Adipocyte (in vitro differentiated cells): ENCODE measurements around the gene NTMT1.

Source experiments
- DNase-seq: peaks from one replicate; pipeline ENCODE4 v3.0.0-alpha.2; 2015; ENCODE audit warnings: low read depth
- H3K27me3 ChIP-seq: replicated peaks from 2 replicates; pipeline ENCODE4 v1.7.0; 2013; ENCODE audit warnings: mild to moderate bottlenecking, low read length, moderate library complexity; ENCODE audit not compliant: control insufficient read depth, insufficient read depth
- H3K36me3 ChIP-seq: 2 replicates; pipeline ENCODE4 v1.7.0; 2013; ENCODE audit warnings: low read length, mild to moderate bottlenecking, moderate library complexity; ENCODE audit not compliant: control insufficient read depth, insufficient read depth, severe bottlenecking
- H3K4me1 ChIP-seq: 2 replicates; pipeline ENCODE4 v1.7.0; 2013; ENCODE audit warnings: mild to moderate bottlenecking, low read length, moderate library complexity; ENCODE audit not compliant: control insufficient read depth, insufficient read depth
- H3K4me3 ChIP-seq: 2 replicates; pipeline ENCODE4 v1.7.0; 2013; ENCODE audit warnings: mild to moderate bottlenecking, low read length, moderate library complexity
- H3K9ac ChIP-seq: 2 replicates; pipeline ENCODE4 v1.7.0; 2013; ENCODE audit warnings: mild to moderate bottlenecking, low read length, moderate library complexity
- H3K9me3 ChIP-seq: 2 replicates; pipeline ENCODE4 v1.7.0; 2013; ENCODE audit warnings: mild to moderate bottlenecking, low read length, moderate library complexity; ENCODE audit not compliant: control insufficient read depth

Gene NTMT1

GRCh38 chr9:129674229-129674628 is 48.3 kb downstream of the NTMT1 start:
- Histone ChIP-seq H3K4me1 (peaks cover 27% of the 10 kb centered on the region), H3K9ac (no peak overlapping the region), H3K36me3 (no peaks in the 10 kb centered on the region), H3K9me3 (no peaks in the 10 kb centered on the region), H3K27me3 (no peaks in the 10 kb centered on the region), H3K4me3 (no peak overlapping the region)
- DNase-seq = no peak

- no peak overlapping the region for H3K4me3 ChIP-seq
- no peaks in the 10 kb centered on the region for H3K9me3 ChIP-seq
- no peaks in the 10 kb centered on the region for H3K36me3 ChIP-seq
- H3K27me3 ChIP-seq = no peaks in the 10 kb centered on the region
- peak; percentile 45 for DNase-seq
- peak overlapping the region; percentile 66 for H3K9ac ChIP-seq
- H3K4me1 ChIP-seq = peaks cover 27% of the 10 kb centered on the region
Measured at GRCh38 chr9:129675620-129676019, 49.7 kb downstream of the NTMT1 start.

- no peak overlapping the region for H3K4me3 ChIP-seq
- peak overlapping the region; percentile 66 for H3K9ac ChIP-seq
- no peaks in the 10 kb centered on the region for H3K27me3 ChIP-seq
Measured at GRCh38 chr9:129676287-129676686, 50.3 kb downstream of the NTMT1 start.

GRCh38 chr9:129676975-129677374 is 51.0 kb downstream of the NTMT1 start:
- H3K27me3 ChIP-seq = no peaks in the 10 kb centered on the region
- peak; percentile 92 for DNase-seq

More at GRCh38 chr9:129676287-129676686, 50.3 kb downstream of the NTMT1 start:
- Histone ChIP-seq H3K9me3 (no peaks in the 10 kb centered on the region), H3K4me1 (peaks cover 27% of the 10 kb centered on the region), H3K36me3 (no peaks in the 10 kb centered on the region)
- DNase-seq = no peak

GRCh38 chr9:129677456-129677855 is 51.5 kb downstream of the NTMT1 start:
- H3K9me3 ChIP-seq = no peaks in the 10 kb centered on the region
- no peak overlapping the region for H3K4me3 ChIP-seq
- no peaks in the 10 kb centered on the region for H3K27me3 ChIP-seq
- DNase-seq = peak; percentile 90
- H3K36me3 ChIP-seq = no peaks in the 10 kb centered on the region
- peaks cover 27% of the 10 kb centered on the region for H3K4me1 ChIP-seq
- H3K9ac ChIP-seq = peak overlapping the region; percentile 66

More at GRCh38 chr9:129676975-129677374, 51.0 kb downstream of the NTMT1 start:
- peak overlapping the region; percentile 66 for H3K9ac ChIP-seq
- peaks cover 27% of the 10 kb centered on the region for H3K4me1 ChIP-seq
- no peaks in the 10 kb centered on the region for H3K36me3 ChIP-seq
- H3K9me3 ChIP-seq = no peaks in the 10 kb centered on the region
- H3K4me3 ChIP-seq = no peak overlapping the region

GRCh38 chr9:129678844-129679243 is 52.9 kb downstream of the NTMT1 start:
- H3K4me1 ChIP-seq = peaks cover 27% of the 10 kb centered on the region

GRCh38 chr9:129679537-129679936 is 53.6 kb downstream of the NTMT1 start:
- peaks cover 27% of the 10 kb centered on the region for H3K4me1 ChIP-seq
- no peaks in the 10 kb centered on the region for H3K27me3 ChIP-seq
- no peak overlapping the region for H3K4me3 ChIP-seq
- no peaks in the 10 kb centered on the region for H3K36me3 ChIP-seq
- DNase-seq = no peak
- H3K9ac ChIP-seq = no peak overlapping the region
- no peaks in the 10 kb centered on the region for H3K9me3 ChIP-seq

More at GRCh38 chr9:129678844-129679243, 52.9 kb downstream of the NTMT1 start:
- Histone ChIP-seq H3K36me3 (no peaks in the 10 kb centered on the region), H3K9me3 (no peaks in the 10 kb centered on the region), H3K9ac (no peak overlapping the region), H3K4me3 (no peak overlapping the region), H3K27me3 (no peaks in the 10 kb centered on the region)
- no peak for DNase-seq

GRCh38 chr9:129681924-129682323 is 56.0 kb downstream of the NTMT1 start:
- Histone ChIP-seq H3K27me3 (no peaks in the 10 kb centered on the region), H3K36me3 (no peaks in the 10 kb centered on the region), H3K4me3 (no peak overlapping the region), H3K4me1 (peaks cover 13% of the 10 kb centered on the region), H3K9ac (no peak overlapping the region), H3K9me3 (no peaks in the 10 kb centered on the region)
- DNase-seq = no peak

- H3K27me3 ChIP-seq = no peaks in the 10 kb centered on the region
- peaks cover 8% of the 10 kb centered on the region for H3K4me1 ChIP-seq
- H3K4me3 ChIP-seq = no peak overlapping the region
- no peak overlapping the region for H3K9ac ChIP-seq
- H3K9me3 ChIP-seq = no peaks in the 10 kb centered on the region
- DNase-seq = no peak
- H3K36me3 ChIP-seq = no peaks in the 10 kb centered on the region
Measured at GRCh38 chr9:129682381-129682780, 56.4 kb downstream of the NTMT1 start.

- no peaks in the 10 kb centered on the region for H3K4me1 ChIP-seq
- H3K27me3 ChIP-seq = no peaks in the 10 kb centered on the region
- peak; percentile 61 for DNase-seq
- no peak overlapping the region for H3K4me3 ChIP-seq
- no peaks in the 10 kb centered on the region for H3K9me3 ChIP-seq
- H3K36me3 ChIP-seq = no peaks in the 10 kb centered on the region
- no peak overlapping the region for H3K9ac ChIP-seq
Measured at GRCh38 chr9:129685220-129685932, 59.4 kb downstream of the NTMT1 start.
